ENCODE data around the gene ERAL1. TPM values are rescaled to one million over a fixed set of nuclear protein-coding genes. Genes with fewer than 3 reads are reported as not detected.

ERAL1 gene
- total and polyA plus RNA-seq, 2 of the 13 experiments (the other 11 are each of a cell fraction or from before 2014, with no cell fraction given): 46.9 to 72.2 TPM

- TF ChIP-seq CSRNP1 (CRISPR knock-in tag; IDR thresholded peaks at IDR 0.05) (no peak), HHEX (CRISPR knock-in tag; IDR thresholded peaks at IDR 0.05) (no peak), ZNF563 (CRISPR knock-in tag; IDR thresholded peaks at IDR 0.05) (no peak), TGIF2 (CRISPR knock-in tag; IDR thresholded peaks at IDR 0.05) (peak; percentile 10; the same call in 1 of the 2 replicates), ZNF550 (CRISPR knock-in tag; IDR thresholded peaks at IDR 0.05; ENCODE audit: borderline replicate concordance) (no peak), GLMP (CRISPR knock-in tag; IDR thresholded peaks at IDR 0.05; ENCODE audit: borderline replicate concordance) (no peak), STAT5B (CRISPR knock-in tag; IDR thresholded peaks at IDR 0.05) (no peak), RORA (CRISPR knock-in tag; IDR thresholded peaks at IDR 0.05) (no peak), ETS1 (CRISPR knock-in tag; IDR thresholded peaks at IDR 0.05) (no peak), YEATS4 (CRISPR knock-in tag; IDR thresholded peaks at IDR 0.05; ENCODE audit: borderline replicate concordance) (no peak), ZNF143 (CRISPR knock-in tag; IDR thresholded peaks at IDR 0.05) (0 out of 2 replicates have a peak, but pooled peaks have one; percentile 16), ZNF510 (CRISPR knock-in tag; IDR thresholded peaks at IDR 0.05; ENCODE audit: low read depth) (no peak), GTF2F1 (IDR thresholded peaks at IDR 0.05; ENCODE audit: low read length) (no peak), MNT (IDR thresholded peaks at IDR 0.05) (no peak), KLF16 (CRISPR knock-in tag; IDR thresholded peaks at IDR 0.05) (no peak), KAT7 (CRISPR knock-in tag; IDR thresholded peaks at IDR 0.05; ENCODE audit: borderline replicate concordance) (no peak), ZNF720 (CRISPR knock-in tag; IDR thresholded peaks at IDR 0.05) (no peak), ZNF501 (CRISPR knock-in tag; IDR thresholded peaks at IDR 0.05) (no peak), NAIF1 (CRISPR knock-in tag; IDR thresholded peaks at IDR 0.05; ENCODE audit: borderline replicate concordance) (no peak), NKX3-1 (CRISPR knock-in tag; IDR thresholded peaks at IDR 0.05) (0 out of 2 replicates have a peak, but pooled peaks have one; percentile 3), ZNF343 (CRISPR knock-in tag; IDR thresholded peaks at IDR 0.05) (no peak), ZNF432 (CRISPR knock-in tag; IDR thresholded peaks at IDR 0.05; ENCODE audit: borderline replicate concordance) (no peak)
These were observed 43.1 kb downstream of the ERAL1 start (continued) for GRCh38 chr17:28897769-28898526.

Data from HepG2 (cell line).